Fibroblast of skin of right biceps (primary cell): ENCODE data around the gene EIPR1.
"Not testable (repeated sequence)": the region's sequence is repeated elsewhere in the genome, so short reads cannot be mapped to it uniquely, and the experiment has no call there.

Experiments used
- DNase-seq: peaks from one replicate; pipeline ENCODE4 v3.0.0-alpha.2; 2013

The EIPR1 gene

GRCh38 chr2:3301001-3301400 lies 76.6 kb downstream of the EIPR1 start:
- no peak for DNase-seq

- no peak for DNase-seq
Observed at GRCh38 chr2:3300224-3300995, 77.2 kb downstream of the EIPR1 start.

GRCh38 chr2:3299703-3300102 lies 77.9 kb downstream of the EIPR1 start:
- DNase-seq: no peak

GRCh38 chr2:3299130-3299529 lies 78.5 kb downstream of the EIPR1 start:
- no peak for DNase-seq

GRCh38 chr2:3298191-3298590 lies 79.4 kb downstream of the EIPR1 start:
- DNase-seq: no peak

GRCh38 chr2:3297523-3297922 lies 80.1 kb downstream of the EIPR1 start:
- no peak for DNase-seq

GRCh38 chr2:3296182-3296972 lies 81.2 kb downstream of the EIPR1 start:
- no peak for DNase-seq

- no peak for DNase-seq
Observed at GRCh38 chr2:3294493-3294892, 83.1 kb downstream of the EIPR1 start.

GRCh38 chr2:3294069-3294468 lies 83.5 kb downstream of the EIPR1 start:
- DNase-seq: no peak

GRCh38 chr2:3293221-3293620 lies 84.4 kb downstream of the EIPR1 start:
- DNase-seq: no peak

- DNase-seq: no peak
Observed at GRCh38 chr2:3292416-3292815, 85.2 kb downstream of the EIPR1 start.

GRCh38 chr2:3291750-3292149 lies 85.9 kb downstream of the EIPR1 start:
- DNase-seq: no peak

GRCh38 chr2:3291113-3291512 lies 86.5 kb downstream of the EIPR1 start:
- no peak for DNase-seq

- no peak for DNase-seq
Observed at GRCh38 chr2:3290655-3291054, 87.0 kb downstream of the EIPR1 start.

- no peak for DNase-seq
Observed at GRCh38 chr2:3289971-3290370, 87.6 kb downstream of the EIPR1 start.

- no peak for DNase-seq
Observed at GRCh38 chr2:3289526-3289925, 88.1 kb downstream of the EIPR1 start.

- DNase-seq: no peak
Observed at GRCh38 chr2:3289171-3289515, 88.5 kb downstream of the EIPR1 start.

- no peak for DNase-seq
Observed at GRCh38 chr2:3288470-3289170, 89.0 kb downstream of the EIPR1 start.

- no peak for DNase-seq
Observed at GRCh38 chr2:3287896-3288295, 89.7 kb downstream of the EIPR1 start.

- DNase-seq: not testable (repeated sequence)
Observed at GRCh38 chr2:3286646-3287036, 91.0 kb downstream of the EIPR1 start.

GRCh38 chr2:3285901-3286645 lies 91.5 kb downstream of the EIPR1 start:
- no peak for DNase-seq

GRCh38 chr2:3284657-3285630 lies 92.7 kb downstream of the EIPR1 start:
- no peak for DNase-seq
